A673 (cell line): ENCODE measurements around the gene KIR2DL3. TPM values are rescaled to one million over a fixed set of nuclear protein-coding genes. Genes with fewer than 3 reads are reported as not detected.

Experiments
- BruUV-seq: library from RNA; stranded (reverse); fragments of 400-500 nt; replicated peaks from 2 replicates; lab custom pipeline; 2021; lab: Mats Ljungman, UMichigan
- CTCF ChIA-PET: fragments of 300-600 bp; sonication (Branson Sonifier 250); formaldehyde crosslinking; loops from one replicate; lab custom pipeline; 2022; ENCODE audit warnings: antibody characterized with exemption; lab: Charles Lee
- POLR2A ChIA-PET: fragments of 300-600 bp; sonication (Branson Sonifier 250); formaldehyde crosslinking; loops from one replicate; lab custom pipeline; 2022; ENCODE audit warnings: antibody characterized with exemption; ENCODE audit not compliant: low non-redundant PET; lab: Charles Lee
- DNase-seq: peaks from one replicate; pipeline ENCODE4 v3.0.0-alpha.2; 2015; ENCODE audit warnings: low spot score
- H3K27ac ChIP-seq: fragments of 200-600 bp; sonication (generic); 2 replicates; pipeline ENCODE4 v1.5.1; 2016; ENCODE audit warnings: mixed run types, low read depth, mild to moderate bottlenecking, mixed read lengths, antibody characterized with exemption, low read length; ENCODE audit not compliant: poor library complexity, severe bottlenecking
- H3K27me3 ChIP-seq: fragments of 200-600 bp; sonication (generic); replicated peaks from 2 replicates; pipeline ENCODE4 v1.6.1; 2017; ENCODE audit warnings: mixed run types, low read depth, mild to moderate bottlenecking, mixed read lengths, antibody characterized with exemption, low read length; ENCODE audit not compliant: insufficient read depth, poor library complexity
- H3K36me3 ChIP-seq: fragments of 200-600 bp; sonication (generic); 2 replicates; pipeline ENCODE4 v1.6.1; 2016; ENCODE audit warnings: mixed run types, mild to moderate bottlenecking, mixed read lengths, antibody characterized with exemption, low read length; ENCODE audit not compliant: insufficient read depth, poor library complexity, severe bottlenecking
- H3K4me1 ChIP-seq: fragments of 200-600 bp; sonication (generic); 2 replicates; pipeline ENCODE4 v1.6.1; 2017; ENCODE audit warnings: mixed run types, mild to moderate bottlenecking, mixed read lengths, antibody characterized with exemption, low read length; ENCODE audit not compliant: insufficient read depth, poor library complexity, severe bottlenecking
- H3K4me3 ChIP-seq: fragments of 200-600 bp; sonication (generic); 2 replicates; pipeline ENCODE4 v1.5.1; 2016; ENCODE audit warnings: low read depth, mixed run types, mild to moderate bottlenecking, mixed read lengths, low read length; ENCODE audit not compliant: poor library complexity, severe bottlenecking
- H3K9me3 ChIP-seq: fragments of 200-600 bp; sonication (generic); 2 replicates; pipeline ENCODE4 v1.6.1; 2016; ENCODE audit warnings: mixed run types, low read depth, mild to moderate bottlenecking, mixed read lengths, antibody characterized with exemption, low read length; ENCODE audit not compliant: poor library complexity, severe bottlenecking
- EZH2 ChIP-seq: fragments of 200-600 bp; sonication (generic); IDR thresholded peaks from 2 replicates; pipeline ENCODE4 v1.6.1; 2017; ENCODE audit warnings: borderline replicate concordance, low read depth, mild to moderate bottlenecking, mixed read lengths, antibody characterized with exemption, low read length; ENCODE audit not compliant: poor library complexity, severe bottlenecking
- intact Hi-C: fragments of 100-400 bp; cut with micrococcal nuclease; formaldehyde crosslinking; loops from one replicate; pipeline ENCODE4 v1.10.0; 2022; ENCODE audit not compliant: unreplicated experiment
- total RNA-seq: library from RNA; stranded (reverse); gene quantifications from 2 replicates; pipeline ENCODE4 v1.2.3, GENCODE V29; 2021
- TF ChIP-seq, protein P1 (sequence below): fragments of 300-800, 200-600 bp; sonication (generic); conservative IDR thresholded peaks from 2 replicates; pipeline ENCODE4 v1.5.1; 2017; ENCODE audit warnings: low read depth, mild to moderate bottlenecking, antibody characterized with exemption, low read length, moderate library complexity, mixed read lengths

KIR2DL3 gene
- total RNA-seq, 1 experiment from 2014 or later: not detected

DNA sequence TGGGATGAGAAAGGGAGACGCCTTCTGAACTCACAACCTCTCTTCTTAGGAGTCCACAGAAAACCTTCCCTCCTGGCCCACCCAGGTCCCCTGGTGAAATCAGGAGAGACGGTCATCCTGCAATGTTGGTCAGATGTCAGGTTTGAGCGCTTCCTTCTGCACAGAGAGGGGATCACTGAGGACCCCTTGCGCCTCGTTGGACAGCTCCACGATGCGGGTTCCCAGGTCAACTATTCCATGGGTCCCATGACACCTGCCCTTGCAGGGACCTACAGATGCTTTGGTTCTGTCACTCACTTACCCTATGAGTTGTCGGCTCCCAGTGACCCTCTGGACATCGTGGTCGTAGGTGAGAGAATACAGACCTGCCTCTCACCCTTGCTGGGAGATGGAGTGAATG lies 10.8 kb upstream of the KIR2DL3 start:
- DNase-seq: no peak
- intact Hi-C loops: no loop called here
- TF ChIP-seq, protein P1, sequence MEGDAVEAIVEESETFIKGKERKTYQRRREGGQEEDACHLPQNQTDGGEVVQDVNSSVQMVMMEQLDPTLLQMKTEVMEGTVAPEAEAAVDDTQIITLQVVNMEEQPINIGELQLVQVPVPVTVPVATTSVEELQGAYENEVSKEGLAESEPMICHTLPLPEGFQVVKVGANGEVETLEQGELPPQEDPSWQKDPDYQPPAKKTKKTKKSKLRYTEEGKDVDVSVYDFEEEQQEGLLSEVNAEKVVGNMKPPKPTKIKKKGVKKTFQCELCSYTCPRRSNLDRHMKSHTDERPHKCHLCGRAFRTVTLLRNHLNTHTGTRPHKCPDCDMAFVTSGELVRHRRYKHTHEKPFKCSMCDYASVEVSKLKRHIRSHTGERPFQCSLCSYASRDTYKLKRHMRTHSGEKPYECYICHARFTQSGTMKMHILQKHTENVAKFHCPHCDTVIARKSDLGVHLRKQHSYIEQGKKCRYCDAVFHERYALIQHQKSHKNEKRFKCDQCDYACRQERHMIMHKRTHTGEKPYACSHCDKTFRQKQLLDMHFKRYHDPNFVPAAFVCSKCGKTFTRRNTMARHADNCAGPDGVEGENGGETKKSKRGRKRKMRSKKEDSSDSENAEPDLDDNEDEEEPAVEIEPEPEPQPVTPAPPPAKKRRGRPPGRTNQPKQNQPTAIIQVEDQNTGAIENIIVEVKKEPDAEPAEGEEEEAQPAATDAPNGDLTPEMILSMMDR: no peak
- no peak for TF ChIP-seq EZH2
- BruUV-seq: no TSS peak
- Histone ChIP-seq H3K36me3 (no peaks in the 10 kb centered on the region), H3K9me3 (no peaks in the 10 kb centered on the region), H3K27me3 (peaks cover 22% of the 10 kb centered on the region), H3K4me1 (no peaks in the 10 kb centered on the region), H3K27ac (no peak overlapping the region), H3K4me3 (no peak overlapping the region)
- CTCF ChIA-PET: no interaction called here
- POLR2A ChIA-PET: no interaction called here

DNA sequence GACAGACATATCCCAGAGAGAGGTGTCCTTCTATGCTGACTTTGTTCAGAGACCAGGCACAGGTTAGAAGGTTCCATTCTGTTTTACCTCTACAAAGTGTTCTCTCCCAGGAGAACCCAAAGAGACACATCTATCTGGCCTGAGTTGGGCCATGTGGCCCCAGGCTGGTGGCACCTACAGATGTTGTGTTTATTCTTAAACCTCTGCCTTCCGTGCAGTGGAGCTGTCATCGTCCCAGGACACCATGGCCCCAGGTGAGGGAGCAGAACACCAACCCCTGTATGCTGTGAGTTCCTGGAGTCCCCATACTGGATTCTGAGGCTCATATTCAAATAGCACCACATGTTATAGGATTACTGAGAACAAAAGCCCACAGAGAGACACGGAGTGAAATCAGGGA lies 10.1 kb upstream of the KIR2DL3 start:
- TF ChIP-seq EZH2: no peak
- TF ChIP-seq, protein P1: no peak
- intact Hi-C loops: no loop called here
- no peak overlapping the region for H3K27ac ChIP-seq
- no peaks in the 10 kb centered on the region for H3K36me3 ChIP-seq
- POLR2A ChIA-PET: no interaction called here
- DNase-seq: no peak
- peaks cover 28% of the 10 kb centered on the region for H3K27me3 ChIP-seq
- no peak overlapping the region for H3K4me3 ChIP-seq
- no TSS peak for BruUV-seq
- H3K9me3 ChIP-seq: no peaks in the 10 kb centered on the region
- no peaks in the 10 kb centered on the region for H3K4me1 ChIP-seq
- CTCF ChIA-PET: no interaction called here

DNA sequence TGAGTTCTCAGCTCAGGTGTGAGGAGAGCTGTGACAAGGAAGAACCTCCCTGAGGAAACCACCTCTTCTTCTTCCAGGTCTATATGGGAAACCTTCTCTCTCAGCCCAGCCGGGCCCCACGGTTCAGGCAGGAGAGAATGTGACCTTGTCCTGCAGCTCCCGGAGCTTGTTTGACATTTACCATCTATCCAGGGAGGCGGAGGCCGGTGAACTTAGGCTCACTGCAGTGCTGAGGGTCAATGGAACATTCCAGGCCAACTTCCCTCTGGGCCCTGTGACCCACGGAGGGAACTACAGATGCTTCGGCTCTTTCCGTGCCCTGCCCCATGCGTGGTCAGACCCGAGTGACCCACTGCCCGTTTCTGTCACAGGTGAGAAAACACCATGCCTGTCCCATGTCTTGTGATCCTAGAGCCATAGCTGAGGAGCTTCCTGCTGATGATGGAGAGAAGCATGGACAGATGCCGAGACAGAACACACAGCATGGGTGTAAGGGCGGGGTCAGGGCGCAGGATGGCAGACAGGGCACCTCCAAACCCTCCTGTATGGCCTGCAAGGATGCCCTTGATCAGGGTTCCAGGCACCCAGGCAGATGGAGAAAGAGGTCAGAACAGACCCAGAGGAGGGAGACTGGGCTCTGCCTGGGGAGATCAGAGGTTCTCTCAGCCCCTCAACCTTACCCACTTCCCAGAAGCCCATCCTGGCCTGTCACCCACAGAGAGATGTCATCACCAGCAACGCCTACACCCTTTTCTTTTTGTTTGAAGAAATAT lies 8.7 kb upstream of the KIR2DL3 start:
- no TSS peak for BruUV-seq
- POLR2A ChIA-PET: no interaction called here
- H3K27me3 ChIP-seq: peaks cover 37% of the 10 kb centered on the region

More for the DNA sequence above, 8.7 kb upstream of the KIR2DL3 start:
- TF ChIP-seq EZH2: no peak
- TF ChIP-seq, protein P1: no peak
- intact Hi-C loops: no loop called here
- DNase-seq: no peak
- Histone ChIP-seq H3K27ac (no peak overlapping the region), H3K36me3 (no peaks in the 10 kb centered on the region), H3K9me3 (no peaks in the 10 kb centered on the region), H3K4me3 (no peak overlapping the region), H3K4me1 (no peaks in the 10 kb centered on the region)
- CTCF ChIA-PET: no interaction called here
